Stomach (tissue), 9 donors: ENCODE measurements around the gene AKAP6. TPM values are rescaled to one million over a fixed set of nuclear protein-coding genes. Genes with fewer than 3 reads are reported as not detected.

Experiments
- DNase-seq, 2 donors: peaks; one replicate each; pipeline versions ENCODE4 v3.0.0 to v3.0.0-alpha.2; 2013 to 2019
- H3K27ac ChIP-seq, 5 donors: fragments of 200-600 bp in 4 of 5; sonication (generic) in 4 of 5; one replicate each; pipeline ENCODE4 v1.5.1; 2013 to 2019; ENCODE audit warnings: mild to moderate bottlenecking in 1 of 5, moderate library complexity in 1 of 5
- H3K27me3 ChIP-seq, 3 donors: fragments of 200-600 bp; sonication (generic); one replicate each; pipeline ENCODE4 v1.5.1; 2017 to 2019; ENCODE audit warnings: mixed run types in 1 of 3
- H3K36me3 ChIP-seq, 4 donors: fragments of 200-600 bp; sonication (generic); 1 replicate in 3 of 4; 2 replicates in 1 of 4; pipeline ENCODE4 v1.5.1; 2016 to 2019
- H3K4me1 ChIP-seq, 4 donors: fragments of 200-600 bp; sonication (generic); one replicate each; pipeline ENCODE4 v1.5.1; 2016 to 2019
- H3K4me3 ChIP-seq, 4 donors: fragments of 200-600 bp; sonication (generic) in 3 of 4; one replicate each; pipeline ENCODE4 v1.5.1; 2016 to 2019; ENCODE audit warnings: mild to moderate bottlenecking in 1 of 4
- H3K9me3 ChIP-seq, 4 donors: fragments of 200-600 bp; sonication (generic); one replicate each; pipeline ENCODE4 v1.5.1; 2016 to 2019
- EP300 ChIP-seq: sonication (generic); formaldehyde crosslinking; IDR thresholded peaks from one replicate; pipeline ENCODE4 v1.6.1; 2017; ENCODE audit warnings: antibody characterized with exemption
- POLR2A ChIP-seq, 4 donors: fragments of 450-650 bp; IDR thresholded peaks; one replicate each; pipeline ENCODE4 v1.6.1; 2016; ENCODE audit warnings: antibody characterized with exemption in 4 of 4, control low read depth in 2 of 4, mild to moderate bottlenecking in 1 of 4, moderate library complexity in 1 of 4
- POLR2AphosphoS5 ChIP-seq, 3 donors: sonication (generic); formaldehyde crosslinking; IDR thresholded peaks; one replicate each; pipeline ENCODE4 v1.6.1; 2016; ENCODE audit warnings: antibody characterized with exemption in 3 of 3
- WGBS, 5 donors: extraction: QIAGEN DNeasy Blood & Tissue Kit in 3 of 5; methylation state at CpG; one replicate each; pipeline versions ENCODE4 v1.1.5 to v1.1.7; 2013 to 2018; 5-methylcytosine and 5-hydroxymethylcytosine counted together
- intact Hi-C: fragments of 100-400 bp; cut with DNase I; formaldehyde crosslinking; loops from one replicate; pipeline ENCODE4 v1.15.1; 2023; ENCODE audit warnings: low total_unique reads
- polyA plus RNA-seq, 3 donors: library from polyadenylated mRNA; stranded (reverse); fragments of 200-250 nt; gene quantifications; one replicate each; pipeline ENCODE4 v1.2.3, GENCODE V29; 2013
- total RNA-seq, 5 donors: library from RNA; depleted of rRNA; stranded (reverse); fragments of >200 nt; gene quantifications; one replicate each; pipeline versions ENCODE4 v1.1.0 to v1.2.3, GENCODE V29; 2014 to 2016
- TF ChIP-seq, protein P1 (sequence below), 7 experiments: fragments of 450-650 bp in 4 of 7; fragments of 200-600 bp in 3 of 7; sonication (generic) in 3 of 7; IDR thresholded peaks; one replicate each; pipeline ENCODE4 v1.5.1; 2016 to 2019; ENCODE audit warnings: antibody characterized with exemption in 7 of 7, control low read depth in 2 of 7, mild to moderate bottlenecking in 1 of 7
- donor health status: healthy with polysubstance abuse.
- donor health status: Bipolar disorder and iron deficiency.
- donor health status: healthy.

AKAP6 gene
- total and polyA plus RNA-seq, 8 donors = 0.15 to 132 (median 3.3) TPM

DNA sequence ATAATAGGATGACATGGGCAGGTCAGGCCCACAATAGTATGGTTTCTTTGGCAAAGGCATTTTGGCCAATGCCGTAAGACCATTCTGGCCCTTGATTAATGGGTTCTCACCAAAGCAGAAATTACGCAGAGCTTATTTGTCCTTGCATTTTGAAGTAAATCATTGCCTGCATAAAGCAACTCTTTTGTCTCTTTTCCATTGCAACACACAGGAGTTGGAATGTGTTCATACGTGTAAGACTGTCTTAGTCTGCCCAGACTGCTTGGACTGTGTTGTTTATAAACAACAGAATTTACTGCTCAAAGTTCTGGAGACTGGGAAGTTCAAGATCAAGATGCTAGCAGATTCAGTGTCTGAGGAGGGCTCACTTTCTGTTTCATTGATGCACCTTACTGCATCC lies 506.8 kb downstream of the AKAP6 start:
- no peaks in the 10 kb centered on the region for H3K4me1 ChIP-seq
- WGBS, 5 donors = 64 to 79% (median 71%) methylated on average over 3 of the region's 3 CpGs

DNA sequence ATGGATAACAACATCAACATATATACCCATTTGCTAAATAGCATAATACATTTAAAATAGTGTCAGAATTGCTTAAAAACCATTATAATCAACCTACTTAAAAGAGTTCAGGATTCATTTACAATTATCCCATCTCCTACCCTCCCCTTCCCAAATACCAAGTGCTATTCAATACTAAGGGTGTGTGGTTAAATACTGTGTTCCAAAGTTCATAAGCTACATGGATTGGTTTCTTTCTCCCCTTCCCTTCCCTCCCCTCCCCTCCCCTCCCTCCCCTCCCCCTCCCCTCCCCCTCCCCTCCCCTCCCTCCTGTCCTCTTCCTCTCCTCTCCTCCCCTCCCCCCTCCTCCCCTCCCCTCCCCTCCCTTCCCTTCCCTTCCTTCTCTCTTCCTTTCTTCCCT lies 512.6 kb downstream of the AKAP6 start:
- H3K4me1 ChIP-seq = no peaks in the 10 kb centered on the region
- no peak for DNase-seq
- intact Hi-C loops = no loop called here
- TF ChIP-seq EP300 (no peak), POLR2A (IDR thresholded peaks at IDR 0.05) (no peak), POLR2AphosphoS5 (IDR thresholded peaks at IDR 0.05) (no peak)
- TF ChIP-seq, protein P1, sequence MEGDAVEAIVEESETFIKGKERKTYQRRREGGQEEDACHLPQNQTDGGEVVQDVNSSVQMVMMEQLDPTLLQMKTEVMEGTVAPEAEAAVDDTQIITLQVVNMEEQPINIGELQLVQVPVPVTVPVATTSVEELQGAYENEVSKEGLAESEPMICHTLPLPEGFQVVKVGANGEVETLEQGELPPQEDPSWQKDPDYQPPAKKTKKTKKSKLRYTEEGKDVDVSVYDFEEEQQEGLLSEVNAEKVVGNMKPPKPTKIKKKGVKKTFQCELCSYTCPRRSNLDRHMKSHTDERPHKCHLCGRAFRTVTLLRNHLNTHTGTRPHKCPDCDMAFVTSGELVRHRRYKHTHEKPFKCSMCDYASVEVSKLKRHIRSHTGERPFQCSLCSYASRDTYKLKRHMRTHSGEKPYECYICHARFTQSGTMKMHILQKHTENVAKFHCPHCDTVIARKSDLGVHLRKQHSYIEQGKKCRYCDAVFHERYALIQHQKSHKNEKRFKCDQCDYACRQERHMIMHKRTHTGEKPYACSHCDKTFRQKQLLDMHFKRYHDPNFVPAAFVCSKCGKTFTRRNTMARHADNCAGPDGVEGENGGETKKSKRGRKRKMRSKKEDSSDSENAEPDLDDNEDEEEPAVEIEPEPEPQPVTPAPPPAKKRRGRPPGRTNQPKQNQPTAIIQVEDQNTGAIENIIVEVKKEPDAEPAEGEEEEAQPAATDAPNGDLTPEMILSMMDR (IDR thresholded peaks at IDR 0.05) = no peak
- H3K36me3 ChIP-seq = no peaks in the 10 kb centered on the region
- H3K27me3 ChIP-seq = no peaks in the 10 kb centered on the region
- no peak overlapping the region for H3K4me3 ChIP-seq
- H3K9me3 ChIP-seq = no peaks in the 10 kb centered on the region
- H3K27ac ChIP-seq = no peak overlapping the region

More for the DNA sequence above, 506.8 kb downstream of the AKAP6 start:
- Histone ChIP-seq H3K27ac (no peak overlapping the region), H3K27me3 (no peaks in the 10 kb centered on the region), H3K36me3 (no peaks in the 10 kb centered on the region), H3K4me3 (no peak overlapping the region), H3K9me3 (no peaks in the 10 kb centered on the region)
- intact Hi-C loops = no loop called here
- DNase-seq = no peak
- TF ChIP-seq, protein P1 (IDR thresholded peaks at IDR 0.05) = no peak
- no peak for TF ChIP-seq POLR2AphosphoS5 (IDR thresholded peaks at IDR 0.05)
- no peak for TF ChIP-seq POLR2A (IDR thresholded peaks at IDR 0.05)
- no peak for TF ChIP-seq EP300

DNA sequence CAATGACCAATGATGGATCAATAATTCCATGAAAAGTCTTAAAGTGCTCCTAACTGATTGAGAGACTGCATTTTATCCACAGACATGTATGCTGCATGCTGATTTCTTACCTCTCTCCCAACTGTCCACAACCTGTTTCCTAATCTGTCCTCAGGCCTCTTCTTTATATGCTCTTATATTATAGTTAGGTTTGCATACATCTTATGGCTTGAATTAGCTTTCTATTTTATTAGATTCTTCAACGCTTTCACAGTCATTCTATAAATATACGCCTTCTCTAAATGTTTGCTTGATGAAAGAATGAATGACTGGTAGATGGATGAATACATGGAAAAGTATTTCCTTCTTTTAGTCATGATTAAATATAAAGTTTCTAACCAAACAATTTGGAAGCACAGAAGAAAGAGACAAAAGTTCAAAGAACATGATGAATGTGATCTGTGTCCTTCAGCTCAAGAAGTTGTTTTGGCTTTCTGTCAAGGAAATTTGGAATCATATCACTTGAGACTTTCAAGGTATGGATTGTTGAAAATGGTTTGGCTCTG lies 517.8 kb downstream of the AKAP6 start:
- Histone ChIP-seq H3K9me3 (no peaks in the 10 kb centered on the region), H3K4me1 (no peaks in the 10 kb centered on the region), H3K36me3 (no peaks in the 10 kb centered on the region), H3K4me3 (no peak overlapping the region), H3K27ac (no peak overlapping the region), H3K27me3 (no peaks in the 10 kb centered on the region)
- intact Hi-C loops = no loop called here
- no peak for DNase-seq
- TF ChIP-seq POLR2A (IDR thresholded peaks at IDR 0.05) = no peak
- TF ChIP-seq EP300 = no peak
- TF ChIP-seq POLR2AphosphoS5 (IDR thresholded peaks at IDR 0.05) = no peak
- WGBS, 5 donors = 38 to 68% (median 42%) methylated on average over 2 of the region's 2 CpGs

DNA sequence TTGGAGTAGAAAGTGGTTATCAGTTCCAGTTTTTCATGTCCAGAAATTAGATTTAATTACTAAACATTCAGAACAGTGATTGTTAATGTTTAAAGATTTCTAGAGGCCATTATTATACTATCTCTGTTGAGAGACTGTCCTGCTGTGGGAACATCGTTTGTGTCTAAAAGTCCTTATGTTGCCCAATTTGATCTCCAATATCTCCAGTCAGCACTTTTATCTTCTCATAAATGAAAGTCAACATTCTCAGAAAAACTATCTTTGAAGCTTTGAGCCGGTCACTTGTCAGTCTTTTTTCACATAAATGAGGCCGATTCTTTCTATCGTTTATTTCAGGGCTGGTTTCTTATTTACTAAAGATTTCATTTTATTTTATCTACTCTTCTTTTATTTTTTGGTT lies 518.8 kb downstream of the AKAP6 start:
- Histone ChIP-seq H3K4me1 (no peaks in the 10 kb centered on the region), H3K4me3 (no peak overlapping the region), H3K36me3 (no peaks in the 10 kb centered on the region), H3K9me3 (no peaks in the 10 kb centered on the region), H3K27me3 (no peaks in the 10 kb centered on the region), H3K27ac (no peak overlapping the region)
- 86 to 94% (median 92%) methylated on average over 4 of the region's 4 CpGs for WGBS, 5 donors
- TF ChIP-seq EP300 = no peak
- TF ChIP-seq POLR2A (IDR thresholded peaks at IDR 0.05) = no peak
- TF ChIP-seq, protein P1 (IDR thresholded peaks at IDR 0.05) = no peak
- no peak for TF ChIP-seq POLR2AphosphoS5 (IDR thresholded peaks at IDR 0.05)
- no peak for DNase-seq
- intact Hi-C loops = no loop called here

DNA sequence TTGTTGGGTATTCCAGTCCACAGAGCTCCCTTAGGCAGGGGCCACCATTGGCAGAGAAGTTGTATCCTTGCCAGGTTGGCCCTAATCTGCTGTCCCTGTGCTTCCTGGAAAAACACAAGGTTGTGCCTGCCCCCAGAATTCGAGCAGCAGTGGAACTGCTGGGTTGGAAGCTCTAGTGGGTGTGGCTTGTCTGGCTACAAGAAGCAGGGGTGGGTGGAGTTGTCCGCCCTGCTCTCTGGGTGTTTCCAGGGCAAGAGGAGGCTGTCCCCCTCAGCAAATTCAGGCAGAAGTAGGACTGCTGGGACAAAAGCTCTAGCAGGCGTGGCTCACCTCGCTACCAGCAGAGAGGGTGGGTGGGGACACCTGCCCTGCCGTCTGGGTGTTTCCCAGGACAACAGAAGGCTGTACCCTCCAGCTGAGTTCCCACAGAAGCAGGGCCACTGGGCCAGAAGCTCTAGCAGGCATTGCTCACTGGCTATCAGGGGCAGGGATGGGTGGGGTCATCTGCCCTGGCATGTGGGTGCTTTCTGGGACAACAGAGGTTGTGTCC lies 536.8 kb downstream of the AKAP6 start:
- no peak overlapping the region for H3K4me3 ChIP-seq
- peaks cover 0 to 4% (median 0%) of the 10 kb centered on the region in 4 donors for H3K4me1 ChIP-seq
- 30 to 58% (median 44%) methylated on average over 2 to 5 of the region's 5 CpGs for WGBS, 5 donors
- no peaks in the 10 kb centered on the region for H3K9me3 ChIP-seq
- no peaks in the 10 kb centered on the region for H3K36me3 ChIP-seq
- H3K27ac ChIP-seq = no peak overlapping the region
- peak in 1 of 2 donors; percentile 6 for DNase-seq
- TF ChIP-seq, protein P1 (IDR thresholded peaks at IDR 0.05) = no peak
- TF ChIP-seq EP300 (no peak), POLR2AphosphoS5 (IDR thresholded peaks at IDR 0.05) (no peak), POLR2A (IDR thresholded peaks at IDR 0.05) (no peak)
- intact Hi-C loops = no loop called here
- H3K27me3 ChIP-seq = no peaks in the 10 kb centered on the region
